Suppressor macrophage treated with lipopolysaccharide for 1 hour (primary cell): Measurements from ENCODE around the gene DHX34.
A peak's percentile ranks its signal among the peaks of the same experiment; 100 is the strongest.
"Not testable (repeated sequence)": the region's sequence is repeated elsewhere in the genome, so short reads cannot be mapped to it uniquely, and the experiment has no call there.

Experiments used
- DNase-seq, 3 donors: peaks; one replicate each; pipeline ENCODE4 v3.0.0-alpha.2; 2020 to 2022

Gene DHX34, protein sequence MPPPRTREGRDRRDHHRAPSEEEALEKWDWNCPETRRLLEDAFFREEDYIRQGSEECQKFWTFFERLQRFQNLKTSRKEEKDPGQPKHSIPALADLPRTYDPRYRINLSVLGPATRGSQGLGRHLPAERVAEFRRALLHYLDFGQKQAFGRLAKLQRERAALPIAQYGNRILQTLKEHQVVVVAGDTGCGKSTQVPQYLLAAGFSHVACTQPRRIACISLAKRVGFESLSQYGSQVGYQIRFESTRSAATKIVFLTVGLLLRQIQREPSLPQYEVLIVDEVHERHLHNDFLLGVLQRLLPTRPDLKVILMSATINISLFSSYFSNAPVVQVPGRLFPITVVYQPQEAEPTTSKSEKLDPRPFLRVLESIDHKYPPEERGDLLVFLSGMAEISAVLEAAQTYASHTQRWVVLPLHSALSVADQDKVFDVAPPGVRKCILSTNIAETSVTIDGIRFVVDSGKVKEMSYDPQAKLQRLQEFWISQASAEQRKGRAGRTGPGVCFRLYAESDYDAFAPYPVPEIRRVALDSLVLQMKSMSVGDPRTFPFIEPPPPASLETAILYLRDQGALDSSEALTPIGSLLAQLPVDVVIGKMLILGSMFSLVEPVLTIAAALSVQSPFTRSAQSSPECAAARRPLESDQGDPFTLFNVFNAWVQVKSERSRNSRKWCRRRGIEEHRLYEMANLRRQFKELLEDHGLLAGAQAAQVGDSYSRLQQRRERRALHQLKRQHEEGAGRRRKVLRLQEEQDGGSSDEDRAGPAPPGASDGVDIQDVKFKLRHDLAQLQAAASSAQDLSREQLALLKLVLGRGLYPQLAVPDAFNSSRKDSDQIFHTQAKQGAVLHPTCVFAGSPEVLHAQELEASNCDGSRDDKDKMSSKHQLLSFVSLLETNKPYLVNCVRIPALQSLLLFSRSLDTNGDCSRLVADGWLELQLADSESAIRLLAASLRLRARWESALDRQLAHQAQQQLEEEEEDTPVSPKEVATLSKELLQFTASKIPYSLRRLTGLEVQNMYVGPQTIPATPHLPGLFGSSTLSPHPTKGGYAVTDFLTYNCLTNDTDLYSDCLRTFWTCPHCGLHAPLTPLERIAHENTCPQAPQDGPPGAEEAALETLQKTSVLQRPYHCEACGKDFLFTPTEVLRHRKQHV

DNA sequence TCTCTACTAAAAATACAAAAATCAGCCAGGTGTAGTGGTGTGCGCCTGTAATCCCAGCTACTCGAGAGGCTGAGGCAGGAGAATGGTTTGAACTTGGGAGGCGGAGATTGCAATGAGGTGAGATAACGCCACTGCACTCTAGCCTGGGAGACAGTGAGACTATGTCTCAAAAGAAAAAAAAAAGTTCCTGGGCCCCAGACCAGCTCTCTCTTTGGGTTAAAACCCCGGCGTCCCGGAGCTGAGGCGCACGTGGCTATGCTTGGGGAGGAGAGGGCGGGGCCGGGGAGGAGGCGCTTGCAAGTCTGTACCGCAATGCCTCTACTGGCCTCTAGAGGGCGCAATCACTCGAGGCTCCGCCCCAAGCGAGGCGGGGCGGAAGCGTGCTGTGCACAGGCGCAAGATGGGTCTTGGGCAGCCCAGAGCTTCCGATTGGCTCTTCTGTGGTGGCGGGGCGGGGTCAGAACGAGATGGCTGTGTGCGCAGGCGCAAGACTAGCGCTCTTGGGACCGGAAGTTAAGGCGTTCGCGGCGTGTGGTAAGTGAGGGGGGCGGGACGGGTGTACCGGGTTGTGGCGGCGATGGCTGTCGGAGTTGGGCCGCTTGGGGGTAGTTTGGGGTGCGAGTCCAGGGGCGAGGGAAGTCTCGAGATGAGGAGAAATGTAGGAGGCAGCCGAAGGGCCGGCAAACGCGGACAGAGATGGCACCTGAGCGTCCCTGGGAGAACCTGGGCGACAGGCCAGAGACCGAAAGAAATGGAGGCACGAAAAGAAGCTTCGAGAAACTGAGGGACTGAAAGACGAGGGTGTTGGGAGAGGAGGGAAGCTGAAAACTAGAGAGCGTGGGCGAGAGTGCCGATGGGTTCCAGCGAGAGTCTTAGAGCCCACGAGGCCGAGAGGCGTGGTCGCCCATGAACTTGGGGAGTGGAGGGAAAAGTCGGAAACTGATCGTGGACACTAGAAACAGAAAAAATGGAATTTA, at the start of gene DHX34:
Gene DHX34 (plus strand): TSS at position 497 of the 977 bp plus-strand sequence. CDS start 3,716 bp downstream, outside the sequence.
- peak; percentile 99 to 100 (median 99) for DNase-seq

DNA sequence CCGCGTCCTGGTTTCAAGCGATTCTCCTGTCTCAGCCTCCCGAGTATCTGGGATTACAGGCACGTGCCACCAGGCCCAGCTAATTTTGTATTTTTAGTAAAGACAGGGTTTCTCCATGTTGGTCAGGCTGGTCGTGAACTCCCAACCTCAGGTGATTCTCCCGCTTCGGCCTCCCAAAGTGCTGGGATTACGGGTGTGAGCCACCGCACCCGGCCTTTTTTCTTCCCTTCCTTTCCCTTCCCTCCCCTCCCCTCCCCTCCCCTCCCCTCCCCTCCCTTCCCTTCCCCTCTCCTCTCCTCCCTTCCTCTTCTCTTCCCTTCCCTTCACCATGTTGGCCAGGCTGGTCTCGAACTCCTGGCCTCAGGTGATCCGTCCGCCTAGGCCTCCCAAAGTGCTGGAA, 48.2 kb upstream of the DHX34 start:
- DNase-seq = not testable (repeated sequence)

DNA sequence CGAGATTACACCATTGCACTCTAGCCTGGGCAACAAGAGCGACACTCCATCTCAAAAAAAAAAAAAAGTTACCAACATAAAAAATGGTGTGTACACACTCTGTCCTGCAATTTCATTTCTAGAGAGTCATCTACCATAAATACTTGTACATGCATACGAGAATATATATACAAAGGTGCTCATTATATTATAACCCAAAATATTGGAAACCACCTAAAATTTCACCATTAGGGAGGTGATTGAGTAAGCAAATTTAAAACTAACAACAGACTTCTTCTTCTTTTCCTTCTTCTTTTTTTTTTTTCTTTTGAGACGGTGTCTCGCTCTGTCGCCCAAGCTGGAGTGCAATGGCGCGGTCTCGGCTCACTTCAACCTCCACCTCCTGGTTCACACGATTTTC, 46.9 kb upstream of the DHX34 start:
- peak in 2 of 3 donors; percentile 65 to 79 for DNase-seq

DNA sequence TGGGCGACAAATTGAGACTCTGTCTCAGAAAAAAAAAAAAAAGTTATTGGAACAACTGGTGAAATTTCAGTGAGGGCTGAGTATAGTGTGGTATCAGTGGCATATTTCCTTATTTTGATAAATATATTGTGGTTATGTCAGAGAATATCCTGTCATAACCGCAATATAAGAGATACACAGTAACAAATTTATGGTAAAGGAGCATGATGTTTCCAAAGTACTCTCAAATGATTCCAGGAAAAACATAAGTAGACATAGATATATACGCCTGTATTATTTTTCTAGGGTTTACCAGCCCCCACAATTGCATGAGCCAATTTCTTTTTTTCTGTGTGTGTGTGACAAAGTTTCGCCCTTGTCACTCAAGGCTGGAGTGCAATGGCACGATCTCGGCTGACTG, 45.1 kb upstream of the DHX34 start:
- DNase-seq = no peak

DNA sequence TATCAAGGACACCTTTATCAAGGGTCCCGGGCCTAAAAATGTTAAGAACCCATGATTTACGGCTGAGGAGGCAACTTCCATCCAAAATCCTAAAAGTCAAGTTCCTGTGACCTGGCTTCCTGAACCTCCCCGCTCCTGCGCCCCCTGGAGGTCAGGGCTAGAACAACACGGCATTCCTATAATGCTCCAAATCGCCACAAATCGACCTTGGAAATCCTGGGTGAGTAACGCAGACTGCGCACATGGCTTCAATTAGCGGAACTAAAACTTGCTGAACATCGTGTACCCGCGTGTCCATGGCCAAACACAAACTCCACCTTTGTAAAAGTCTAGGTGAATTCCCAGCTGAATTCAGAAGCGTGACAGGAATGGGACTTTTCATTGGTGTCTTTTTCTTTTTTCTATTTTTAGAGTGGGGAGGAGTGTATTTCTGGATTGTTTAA, 43.8 kb upstream of the DHX34 start:
- DNase-seq = peak; percentile 92 to 96 (median 94)

DNA sequence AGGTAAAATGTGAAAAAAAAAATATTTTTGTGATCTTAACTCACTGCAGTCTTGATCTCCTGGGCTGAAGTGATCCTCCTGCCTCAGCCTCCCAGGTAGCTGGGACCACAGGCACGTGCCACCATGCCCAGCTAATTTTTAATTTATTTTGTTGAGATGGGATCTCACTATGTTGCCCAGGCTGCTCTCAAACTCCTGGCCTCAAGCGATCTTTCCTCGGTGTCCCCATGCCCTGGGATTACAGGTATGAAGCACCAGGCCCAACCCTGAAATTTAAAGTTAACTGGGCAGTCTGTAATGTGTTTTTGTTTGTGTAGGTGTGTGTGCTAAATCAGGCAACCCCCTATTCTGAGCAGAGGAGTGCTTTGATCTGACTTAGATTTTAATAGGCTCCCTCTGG, 42.8 kb upstream of the DHX34 start:
- no peak for DNase-seq

DNA sequence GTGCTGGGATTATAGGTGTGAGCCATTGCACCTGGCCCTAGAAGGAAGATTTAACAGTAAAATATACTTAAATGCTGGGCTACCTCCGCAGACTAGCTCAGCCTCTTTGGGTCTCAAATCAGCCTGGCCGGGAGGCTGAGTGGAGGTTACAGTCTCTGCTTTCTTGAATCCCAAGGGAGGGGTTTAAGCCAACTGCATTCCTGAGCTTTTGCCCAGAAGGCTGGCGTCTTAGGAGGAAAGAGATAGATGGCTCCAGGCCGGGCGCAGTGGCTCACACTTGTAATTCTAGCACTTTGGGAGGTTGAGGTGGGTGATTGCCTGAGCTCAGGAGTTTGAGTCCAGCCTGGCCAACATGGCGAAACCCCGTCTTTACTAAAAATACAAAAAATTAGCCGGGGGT, 40.1 kb upstream of the DHX34 start:
- DNase-seq = no peak

DNA sequence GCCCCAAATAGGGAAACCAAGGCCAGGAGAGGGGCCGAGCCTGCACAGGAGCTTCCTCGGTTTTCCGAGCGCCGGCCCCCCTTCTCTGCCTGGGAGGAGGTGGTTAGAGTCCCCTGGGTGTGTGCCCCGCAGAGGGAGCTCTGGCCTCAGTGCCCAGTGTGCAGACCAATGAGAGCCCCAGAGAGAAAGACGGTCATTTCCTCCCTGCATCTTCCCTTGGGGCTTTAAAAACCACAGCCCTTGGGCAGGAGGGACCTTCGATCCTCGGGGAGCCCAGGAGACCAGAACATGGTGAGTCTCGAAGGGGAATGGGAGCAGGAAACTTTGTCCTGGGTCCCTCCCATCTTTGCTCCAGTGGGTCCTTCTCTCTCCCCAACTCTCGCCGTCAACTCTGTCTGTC, 39.5 kb upstream of the DHX34 start, which contains the start of gene C5AR1:
Gene C5AR1 (plus strand): TSS at position 254 of the 400 bp plus-strand sequence. CDS start 35 bp downstream, at position 289.
- DNase-seq = peak; percentile 86 to 89 (median 89)

DNA sequence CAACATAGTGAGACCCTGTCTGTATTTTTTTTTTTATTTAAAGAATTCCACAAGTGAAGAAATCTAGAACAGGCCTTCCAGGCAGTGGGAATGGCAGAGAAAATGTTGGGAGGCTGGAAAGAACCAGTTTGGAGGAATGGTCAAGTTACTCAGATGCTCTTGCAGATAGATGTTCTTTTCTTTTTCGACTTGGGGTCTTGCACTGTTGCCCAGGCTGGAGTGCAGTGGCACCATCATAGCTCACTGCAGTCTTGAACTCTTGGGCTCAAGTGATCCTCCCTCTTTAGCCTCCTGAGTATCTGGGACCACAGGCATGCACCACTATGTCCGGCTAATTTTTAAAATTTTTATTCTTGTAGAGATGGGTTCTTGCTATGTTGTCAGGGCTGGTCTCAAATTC, 38.8 kb upstream of the DHX34 start:
- DNase-seq = no peak

DNA sequence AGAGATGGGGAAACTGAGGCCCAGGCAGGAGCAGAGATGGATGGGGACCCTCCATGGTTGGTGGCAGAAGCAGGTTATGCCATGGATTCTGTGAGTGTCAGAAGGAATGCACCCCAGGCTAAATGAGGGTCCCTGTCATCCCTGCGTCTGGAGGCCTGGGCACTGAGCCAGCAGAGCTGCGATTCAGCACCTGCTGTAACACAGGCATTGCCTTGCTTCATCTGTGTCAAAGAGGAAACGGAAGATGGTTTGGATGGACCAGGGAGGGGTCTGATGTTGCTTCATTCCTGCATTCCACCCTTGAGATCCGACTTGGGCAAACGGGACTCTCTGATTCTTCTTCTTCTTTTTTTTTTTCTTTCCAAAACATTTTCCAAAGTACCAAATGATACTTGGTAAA, 38.3 kb upstream of the DHX34 start:
- DNase-seq = peak; percentile 75 to 79 (median 78)

DNA sequence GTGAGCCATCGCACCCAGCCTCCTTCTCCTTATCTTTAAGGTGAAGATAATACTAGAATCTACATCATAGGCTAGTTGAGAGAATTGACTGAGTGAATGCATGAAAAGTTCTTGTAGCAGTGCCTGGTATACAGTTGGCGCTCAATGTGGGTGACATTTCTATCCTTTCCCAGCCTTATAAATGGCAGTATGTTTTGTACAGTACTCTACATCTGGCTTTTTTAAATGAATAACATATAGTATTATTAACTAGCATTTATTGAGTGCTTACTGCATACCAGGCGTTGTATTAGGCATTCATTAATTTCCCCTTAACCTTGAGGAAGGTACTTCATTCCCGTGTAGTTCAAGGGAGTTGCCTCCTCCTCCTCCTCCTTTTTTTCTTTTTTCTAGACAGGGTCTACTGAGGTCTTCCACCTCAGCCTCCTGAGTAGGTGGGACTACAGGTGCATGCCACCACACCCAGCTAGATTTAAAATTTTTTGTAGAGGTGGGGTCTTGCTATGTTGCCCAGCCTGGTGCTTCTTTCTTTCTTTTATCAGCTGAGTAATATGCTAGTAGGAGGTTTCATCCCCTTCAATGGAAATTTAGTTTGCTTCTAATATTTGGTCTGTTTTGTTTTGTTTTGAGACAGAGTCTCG, 36.6 kb upstream of the DHX34 start:
- DNase-seq = no peak

DNA sequence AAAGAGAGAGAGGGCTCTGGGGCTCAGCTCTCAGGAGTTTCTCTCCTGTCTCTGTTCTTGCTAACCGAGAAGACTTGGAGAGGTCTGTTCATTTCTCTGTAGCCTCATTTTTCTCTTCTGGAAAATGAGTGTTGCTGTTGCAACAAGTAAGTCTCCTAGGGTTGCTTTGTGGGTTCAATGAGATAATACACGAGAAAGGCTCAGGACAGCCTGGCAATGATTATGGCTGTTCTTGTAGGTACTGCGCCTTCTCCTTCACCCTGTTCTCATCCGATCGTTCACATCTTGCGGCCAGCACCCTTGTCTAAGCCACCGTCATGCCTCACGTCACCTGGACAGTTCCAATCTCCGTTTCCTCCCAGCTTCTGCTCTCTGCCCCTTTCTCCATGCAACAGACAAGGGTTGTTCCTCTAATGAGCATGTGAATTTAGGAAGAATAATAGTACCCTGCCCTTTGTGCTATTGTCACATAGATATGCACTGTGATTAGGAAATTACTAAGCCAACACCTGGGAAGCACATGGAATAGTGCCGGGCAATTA, 35.3 kb upstream of the DHX34 start:
- DNase-seq = no peak

DNA sequence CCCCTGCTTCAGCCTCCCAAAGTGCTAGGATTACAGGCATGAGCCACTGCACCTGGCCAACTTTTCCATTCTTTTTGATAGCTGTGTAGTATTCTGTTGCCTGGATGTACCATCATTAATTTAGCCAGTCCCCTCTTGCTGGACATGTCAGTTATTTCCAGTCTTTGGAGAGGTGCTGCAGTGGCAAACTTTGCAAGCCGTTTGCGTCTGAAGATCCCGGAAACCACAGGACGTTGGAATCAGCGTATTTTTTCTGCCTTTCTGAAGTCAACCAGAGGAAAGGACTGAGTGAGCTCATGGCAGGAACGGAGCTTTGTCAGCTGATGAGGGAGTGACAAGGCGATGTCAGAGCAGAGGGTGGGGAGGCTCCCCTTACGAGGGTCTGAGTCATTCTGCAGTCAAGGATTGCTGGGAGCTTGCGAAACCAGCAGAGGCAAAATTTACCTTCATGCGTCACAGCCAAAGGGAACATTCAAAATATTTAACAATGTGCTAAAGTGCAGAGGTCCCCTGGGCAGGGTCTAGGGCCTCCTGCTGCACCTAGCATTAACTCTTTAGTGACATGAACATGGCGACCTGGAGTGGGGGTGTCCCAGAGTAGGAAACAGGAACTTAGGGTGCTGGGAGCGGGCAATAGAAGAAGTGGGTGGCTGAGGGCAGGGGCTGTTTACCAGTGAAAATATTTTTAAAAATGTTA, 33.8 kb upstream of the DHX34 start:
- peak; percentile 96 to 99 (median 98) for DNase-seq

DNA sequence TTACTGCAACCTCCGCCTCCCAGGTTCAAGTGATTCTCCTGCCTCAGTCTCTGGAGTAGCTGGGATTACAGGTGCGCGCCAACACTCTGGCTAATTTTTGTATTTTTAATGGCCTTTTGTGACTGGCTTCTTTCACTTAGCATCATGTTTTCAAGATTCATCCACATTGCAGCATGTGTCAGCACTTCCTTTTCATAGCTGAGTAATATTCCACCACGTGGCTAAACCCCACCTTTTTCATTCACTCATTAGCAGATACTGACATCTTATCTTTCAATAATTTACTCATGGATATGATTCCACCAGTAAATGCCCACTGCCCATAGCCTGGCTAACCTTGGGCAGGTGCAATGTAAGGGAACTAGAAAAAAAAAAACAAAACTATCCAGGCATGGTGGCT, 32.6 kb upstream of the DHX34 start:
- peak in 1 of 3 donors; percentile 48 for DNase-seq

DNA sequence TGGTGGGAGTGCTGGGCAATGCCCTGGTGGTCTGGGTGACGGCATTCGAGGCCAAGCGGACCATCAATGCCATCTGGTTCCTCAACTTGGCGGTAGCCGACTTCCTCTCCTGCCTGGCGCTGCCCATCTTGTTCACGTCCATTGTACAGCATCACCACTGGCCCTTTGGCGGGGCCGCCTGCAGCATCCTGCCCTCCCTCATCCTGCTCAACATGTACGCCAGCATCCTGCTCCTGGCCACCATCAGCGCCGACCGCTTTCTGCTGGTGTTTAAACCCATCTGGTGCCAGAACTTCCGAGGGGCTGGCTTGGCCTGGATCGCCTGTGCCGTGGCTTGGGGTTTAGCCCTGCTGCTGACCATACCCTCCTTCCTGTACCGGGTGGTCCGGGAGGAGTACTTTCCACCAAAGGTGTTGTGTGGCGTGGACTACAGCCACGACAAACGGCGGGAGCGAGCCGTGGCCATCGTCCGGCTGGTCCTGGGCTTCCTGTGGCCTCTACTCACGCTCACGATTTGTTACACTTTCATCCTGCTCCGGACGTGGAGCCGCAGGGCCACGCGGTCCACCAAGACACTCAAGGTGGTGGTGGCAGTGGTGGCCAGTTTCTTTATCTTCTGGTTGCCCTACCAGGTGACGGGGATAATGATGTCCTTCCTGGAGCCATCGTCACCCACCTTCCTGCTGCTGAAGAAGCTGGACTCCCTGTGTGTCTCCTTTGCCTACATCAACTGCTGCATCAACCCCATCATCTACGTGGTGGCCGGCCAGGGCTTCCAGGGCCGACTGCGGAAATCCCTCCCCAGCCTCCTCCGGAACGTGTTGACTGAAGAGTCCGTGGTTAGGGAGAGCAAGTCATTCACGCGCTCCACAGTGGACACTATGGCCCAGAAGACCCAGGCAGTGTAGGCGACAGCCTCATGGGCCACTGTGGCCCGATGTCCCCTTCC, 28.9 kb upstream of the DHX34 start:
- DNase-seq = no peak

DNA sequence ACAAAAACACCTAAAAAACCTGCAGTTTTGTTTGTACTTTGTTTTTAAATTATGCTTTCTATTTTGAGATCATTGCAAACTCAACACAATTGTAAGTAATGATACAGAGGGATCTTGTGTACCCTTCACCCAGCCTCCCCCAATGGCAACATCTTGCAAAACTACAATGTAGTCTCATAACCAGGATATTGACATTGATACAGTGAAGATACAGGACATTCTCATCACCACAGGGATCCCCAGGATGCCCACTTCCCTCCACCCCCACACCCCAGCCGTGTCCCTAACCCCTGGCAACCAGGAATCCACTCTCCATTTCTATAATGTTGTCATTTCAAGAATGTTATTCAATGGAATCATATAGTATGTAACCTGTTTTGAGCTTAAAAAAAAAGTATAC, 27.5 kb upstream of the DHX34 start:
- DNase-seq = peak; percentile 54 to 70 (median 58)

DNA sequence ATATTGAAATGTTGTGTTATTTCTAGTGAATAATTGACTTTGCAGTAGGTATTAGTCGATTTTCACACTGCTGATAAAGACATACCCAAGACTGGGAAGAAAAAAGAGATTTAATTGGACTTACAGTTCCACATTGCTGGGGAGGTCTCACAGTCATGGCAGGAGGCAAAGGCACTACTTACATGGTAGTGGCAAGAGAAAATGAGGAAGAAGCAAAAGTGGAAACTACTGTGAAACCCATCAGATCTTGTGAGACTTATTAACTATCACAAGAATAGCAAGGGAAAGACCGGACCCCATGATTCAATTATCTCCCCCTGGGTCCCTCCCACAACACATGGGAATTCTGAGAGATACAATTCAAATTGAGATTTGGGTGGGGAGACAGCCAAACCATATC, 27.1 kb upstream of the DHX34 start:
- DNase-seq = peak; percentile 86 to 95 (median 91)

DNA sequence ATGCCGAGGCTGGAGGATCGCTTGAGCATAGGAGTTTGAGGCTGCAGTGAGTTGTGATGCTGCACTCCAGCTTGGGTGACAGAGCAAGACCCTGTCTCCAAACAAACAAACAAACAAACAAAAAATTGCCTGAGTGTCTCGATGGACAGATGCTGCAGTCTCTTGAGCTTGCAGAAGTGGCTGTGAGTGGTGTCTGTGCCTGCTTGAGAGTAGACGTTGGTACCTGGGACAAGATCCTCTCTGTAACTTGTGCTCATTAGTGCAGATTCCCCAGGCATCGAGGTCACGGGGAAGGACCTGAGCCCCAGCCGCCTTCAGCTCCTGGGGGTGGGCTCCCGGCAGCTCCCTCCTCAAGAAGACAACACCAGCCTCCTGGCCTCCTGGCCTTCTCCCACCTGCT, 25.7 kb upstream of the DHX34 start:
- DNase-seq = peak in 1 of 3 donors; percentile 26

DNA sequence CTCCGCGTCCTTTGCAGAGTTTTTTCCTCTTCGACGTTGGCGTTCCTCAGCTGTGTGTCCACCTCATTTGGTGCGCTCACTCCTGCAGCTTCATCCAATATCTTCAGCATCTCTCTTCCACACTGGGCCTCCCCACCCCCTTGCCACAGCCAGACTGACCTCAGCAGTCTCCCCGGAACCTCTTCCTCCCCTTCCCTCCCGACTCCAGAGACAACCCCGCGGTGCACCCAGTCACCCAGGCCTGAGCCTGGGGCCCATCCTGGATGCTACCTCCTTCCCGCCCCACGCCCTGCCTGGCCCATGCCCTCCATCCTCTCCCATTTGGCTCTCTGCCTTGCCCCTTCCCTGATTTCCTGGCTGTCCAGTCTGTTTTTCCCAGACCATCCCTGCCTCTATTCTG, 25.2 kb upstream of the DHX34 start:
- DNase-seq = peak in 2 of 3 donors; percentile 49 to 68
